Endothelial cell of umbilical vein (primary cell): Measurements from ENCODE around the gene ARID5A. TPM values are rescaled to one million over a fixed set of nuclear protein-coding genes. Genes with fewer than 3 reads are reported as not detected.
"Not testable (repeated sequence)": the region's sequence is repeated elsewhere in the genome, so short reads cannot be mapped to it uniquely, and the experiment has no call there.

ENCODE experiments used
- BruUV-seq: library from RNA; stranded (reverse); fragments of 400-500 nt; replicated peaks from 2 replicates; lab custom pipeline; 2021; lab: Mats Ljungman, UMichigan
- CTCF ChIA-PET: fragments of 300-600, 350-600 bp; sonication (Branson Sonifier 250); formaldehyde crosslinking; loops from one replicate; lab custom pipeline; 2021; ENCODE audit warnings: antibody characterized with exemption, inconsistent platforms; lab: Charles Lee
- POLR2A ChIA-PET: fragments of 300-600, 350-600 bp; sonication (Branson Sonifier 250); formaldehyde crosslinking; loops from one replicate; lab custom pipeline; 2021; ENCODE audit warnings: antibody characterized with exemption, inconsistent platforms; lab: Charles Lee
- DNase-seq: peaks from one replicate; pipeline ENCODE4 v3.0.0-alpha.2; 2011; ENCODE audit warnings: low read depth, low spot score
- FAIRE-seq: peaks from 2 replicates; lab custom pipeline; 2011; peaks lifted over from hg19 to GRCh38; lab: Jason Lieb, UNC
- H2AFZ ChIP-seq: 2 replicates; pipeline ENCODE4 v1.6.0; 2012; ENCODE audit warnings: low read depth, low read length, control low read depth, inconsistent platforms
- H3K27ac ChIP-seq: 2 replicates; pipeline ENCODE4 v1.5.1; 2011; ENCODE audit warnings: low read depth, mild to moderate bottlenecking, control low read depth, low read length, moderate library complexity; ENCODE audit not compliant: insufficient read depth
- H3K27me3 ChIP-seq, 2 experiments: 2 replicates each; pipeline versions ENCODE4 v1.6.0 to v1.6.1; 2011; ENCODE audit warnings: low read length in 2 of 2, mixed read lengths in 1 of 2; ENCODE audit not compliant: control insufficient read depth in 2 of 2, insufficient read depth in 2 of 2
- H3K36me3 ChIP-seq, 2 experiments: 2 replicates in 1 of 2; 3 replicates in 1 of 2; pipeline ENCODE4 v1.5.1; 2011; ENCODE audit warnings: low read length in 2 of 2, mild to moderate bottlenecking in 1 of 2, moderate library complexity in 1 of 2; ENCODE audit not compliant: control insufficient read depth in 2 of 2, insufficient read depth in 2 of 2; ENCODE audit errors: extremely low read depth in 1 of 2
- H3K4me1 ChIP-seq: 3 replicates; pipeline ENCODE4 v1.5.1; 2011; ENCODE audit warnings: mild to moderate bottlenecking, low read length; ENCODE audit not compliant: control insufficient read depth, insufficient read depth; ENCODE audit errors: extremely low read depth
- H3K4me2 ChIP-seq: 2 replicates; pipeline ENCODE4 v1.6.1; 2011; ENCODE audit warnings: low read length, control low read depth, mixed read lengths; ENCODE audit not compliant: insufficient read depth
- H3K4me3 ChIP-seq, 3 experiments: fragments of 200-600 bp in 1 of 3; sonication (generic), shearing (Covaris generic) in 1 of 3; replicated peaks in 1 of 3; 2 replicates each; pipeline ENCODE4 v1.5.1; 2011 to 2016; ENCODE audit warnings: control low read depth in 3 of 3, low read length in 3 of 3, mild to moderate bottlenecking in 2 of 3, inconsistent platforms in 1 of 3, low read depth in 1 of 3, moderate library complexity in 1 of 3; ENCODE audit not compliant: insufficient read depth in 1 of 3
- H3K79me2 ChIP-seq: 2 replicates; pipeline ENCODE4 v1.6.0; 2012; ENCODE audit warnings: low read length, inconsistent platforms; ENCODE audit not compliant: control insufficient read depth, insufficient read depth
- H3K9ac ChIP-seq: replicated peaks from 2 replicates; pipeline ENCODE3; 2011; ENCODE audit warnings: low read length, control low read depth; ENCODE audit not compliant: insufficient read depth; ENCODE audit errors: extremely low read depth
- H3K9me1 ChIP-seq: replicated peaks from 3 replicates; pipeline ENCODE4 v1.6.0; 2011; ENCODE audit warnings: mild to moderate bottlenecking, low read length; ENCODE audit not compliant: control insufficient read depth, insufficient read depth; ENCODE audit errors: extremely low read depth
- H3K9me3 ChIP-seq: replicated peaks from 2 replicates; pipeline ENCODE4 v1.5.1; 2012; ENCODE audit warnings: low read length, inconsistent platforms; ENCODE audit not compliant: control insufficient read depth, insufficient read depth
- H4K20me1 ChIP-seq: replicated peaks from 2 replicates; pipeline ENCODE3; 2011; ENCODE audit warnings: mild to moderate bottlenecking, low read length; ENCODE audit not compliant: control insufficient read depth, insufficient read depth; ENCODE audit errors: extremely low read depth
- MYC ChIP-seq: IDR thresholded peaks from one replicate; pipeline ENCODE4 v1.6.1; 2011; ENCODE audit warnings: mild to moderate bottlenecking, low read depth, low read length
- POLR2AphosphoS5 ChIP-seq: IDR thresholded peaks from 2 replicates; pipeline ENCODE4 v1.6.1; 2012; ENCODE audit warnings: low read depth, mild to moderate bottlenecking, control low read depth, low read length, moderate library complexity; ENCODE audit not compliant: insufficient read depth
- dilution Hi-C: fragments of 300-500 bp; cut with MboI; formaldehyde crosslinking; loops from one replicate; pipeline ENCODE4 v1.15.0; 2019; ENCODE audit warnings: low sequenced_read_pairs; ENCODE audit not compliant: extremely low pct_ligation_motif_present
- intact Hi-C: fragments of 100-400 bp; cut with micrococcal nuclease; formaldehyde crosslinking; loops from one replicate; pipeline ENCODE4 v1.10.0; 2022
- polyA plus RNA-seq, 4 experiments: library from polyadenylated mRNA; depleted of rRNA in 3 of 4; stranded (reverse) in 3 of 4; unstranded in 1 of 4; fragments of >200 nt; gene quantifications; 2 replicates each; pipeline versions ENCODE4 v1.2.1 to v1.2.3, GENCODE V29; 2011 to 2012; ENCODE audit warnings: missing spikeins in 1 of 4
- total RNA-seq: library from RNA; stranded (reverse); gene quantifications from 2 replicates; pipeline ENCODE4 v1.2.3, GENCODE V29; 2021
- TF ChIP-seq, protein P1 (sequence below), 2 donors: IDR thresholded peaks; 1 replicate in 1 of 2; 2 replicates in 1 of 2; pipeline ENCODE4 v1.5.1; 2011; ENCODE audit warnings: low read length in 2 of 2, mild to moderate bottlenecking in 2 of 2, moderate library complexity in 2 of 2, control low read depth in 1 of 2, inconsistent platforms in 1 of 2, low read depth in 1 of 2; ENCODE audit not compliant: insufficient read depth in 1 of 2; ENCODE audit errors: extremely low read depth in 1 of 2

The ARID5A gene
- total and polyA plus RNA-seq, 2 donors (not counting 3 experiments of a cell fraction or from before 2014, with no cell fraction given) = 18.0 to 24.7 TPM

DNA sequence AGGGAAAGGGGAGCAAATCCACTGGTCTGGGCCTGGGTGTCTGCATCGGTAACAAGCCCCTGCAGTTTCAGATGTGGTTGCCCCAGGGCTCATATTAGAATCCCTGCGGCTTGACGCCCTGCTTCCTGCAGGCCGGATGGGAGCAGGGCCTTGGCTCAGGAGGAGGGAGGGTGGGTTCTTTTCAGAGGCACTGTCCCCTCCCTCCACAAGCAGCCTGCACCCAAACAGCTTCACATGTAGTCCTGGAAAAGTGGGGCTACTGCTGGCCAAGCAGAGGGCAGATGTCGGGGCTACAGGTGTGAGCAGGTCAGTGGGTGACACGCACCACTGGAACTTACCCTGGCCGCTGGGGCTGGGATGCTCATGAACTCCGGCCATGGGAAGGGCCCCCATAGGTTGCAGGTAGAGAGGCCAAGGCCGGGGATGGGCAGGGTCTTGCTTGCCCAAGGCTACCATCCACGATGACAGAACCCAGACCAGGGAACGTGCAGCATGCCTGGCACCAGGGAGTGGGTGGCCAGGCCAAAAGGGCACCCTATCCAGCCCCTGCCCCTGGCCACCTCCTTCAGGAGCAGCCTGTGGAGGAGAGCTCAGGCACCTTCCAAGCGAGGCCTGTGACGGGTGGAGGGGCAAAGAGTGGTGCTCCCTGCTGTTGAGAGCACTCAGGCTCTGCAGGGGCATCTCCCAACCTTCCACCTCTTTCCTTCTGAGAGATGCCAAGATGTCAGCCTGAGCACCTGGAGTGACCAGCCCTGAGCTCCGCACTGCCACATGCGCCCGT lies 16.8 kb downstream of the ARID5A start:
- no peaks in the 10 kb centered on the region for H3K4me1 ChIP-seq
- CTCF ChIA-PET = interaction anchor here (0.8 to 11.6 kb wide), 28 partner anchors 9 to 263 kb away, joined by 3 to 130 read pairs (median 5); partner anchors contain the start of genes ARID5A, CNNM3, CNNM4 and ITPRIPL1
- TF ChIP-seq, protein P1, sequence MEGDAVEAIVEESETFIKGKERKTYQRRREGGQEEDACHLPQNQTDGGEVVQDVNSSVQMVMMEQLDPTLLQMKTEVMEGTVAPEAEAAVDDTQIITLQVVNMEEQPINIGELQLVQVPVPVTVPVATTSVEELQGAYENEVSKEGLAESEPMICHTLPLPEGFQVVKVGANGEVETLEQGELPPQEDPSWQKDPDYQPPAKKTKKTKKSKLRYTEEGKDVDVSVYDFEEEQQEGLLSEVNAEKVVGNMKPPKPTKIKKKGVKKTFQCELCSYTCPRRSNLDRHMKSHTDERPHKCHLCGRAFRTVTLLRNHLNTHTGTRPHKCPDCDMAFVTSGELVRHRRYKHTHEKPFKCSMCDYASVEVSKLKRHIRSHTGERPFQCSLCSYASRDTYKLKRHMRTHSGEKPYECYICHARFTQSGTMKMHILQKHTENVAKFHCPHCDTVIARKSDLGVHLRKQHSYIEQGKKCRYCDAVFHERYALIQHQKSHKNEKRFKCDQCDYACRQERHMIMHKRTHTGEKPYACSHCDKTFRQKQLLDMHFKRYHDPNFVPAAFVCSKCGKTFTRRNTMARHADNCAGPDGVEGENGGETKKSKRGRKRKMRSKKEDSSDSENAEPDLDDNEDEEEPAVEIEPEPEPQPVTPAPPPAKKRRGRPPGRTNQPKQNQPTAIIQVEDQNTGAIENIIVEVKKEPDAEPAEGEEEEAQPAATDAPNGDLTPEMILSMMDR (IDR thresholded peaks at IDR 0.05; ENCODE audit: extremely low read depth in 1 of 2, insufficient read depth in 1 of 2, low read depth in 1 of 2, low read length in 2 of 2) = no peak
- no peak for TF ChIP-seq MYC
- TF ChIP-seq POLR2AphosphoS5 = no peak
- no peak overlapping the region for H3K27ac ChIP-seq
- H3K9me3 ChIP-seq = no peaks in the 10 kb centered on the region
- POLR2A ChIA-PET = interaction anchor here (1.7 kb wide), 1 partner anchor 14 kb away, joined by 8 read pairs; no protein-coding TSS in a partner anchor
- FAIRE-seq = no peak
- H3K4me3 ChIP-seq = no peak overlapping the region
- H3K9me1 ChIP-seq = no peaks in the 10 kb centered on the region
- DNase-seq = no peak
- dilution Hi-C loops (no loop called here), intact Hi-C loops (no loop called here)
- no peaks in the 10 kb centered on the region for H3K79me2 ChIP-seq
- no peak overlapping the region for H3K9ac ChIP-seq
- peaks cover 0 to 31% of the 10 kb centered on the region in 2 experiments for H3K36me3 ChIP-seq
- no TSS peak for BruUV-seq
- H3K27me3 ChIP-seq = no peaks in the 10 kb centered on the region
- no peaks in the 10 kb centered on the region for H4K20me1 ChIP-seq
- H2AFZ ChIP-seq = no peak overlapping the region
- H3K4me2 ChIP-seq = no peak overlapping the region

DNA sequence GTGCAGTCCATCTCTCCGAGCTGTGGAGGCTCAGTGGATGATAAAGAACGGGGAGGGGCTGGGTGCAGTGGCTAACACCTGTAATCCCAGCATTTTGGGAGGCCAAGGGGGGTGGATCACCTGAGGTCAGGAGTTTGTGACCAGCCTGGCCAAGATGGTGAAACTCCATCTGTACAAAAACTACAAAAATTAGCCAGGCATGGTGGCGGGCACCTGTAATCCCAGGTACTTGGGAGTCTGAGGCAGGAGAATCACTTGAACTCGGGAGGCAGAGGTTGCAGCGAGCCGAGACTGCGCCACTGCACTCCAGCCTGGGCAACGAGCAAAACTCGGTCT lies 17.4 kb downstream of the ARID5A start:
- dilution Hi-C loops = not testable (repeated sequence)

More for the DNA sequence above, 17.4 kb downstream of the ARID5A start:
- H3K79me2 ChIP-seq, H3K27ac ChIP-seq, H3K4me2 ChIP-seq, FAIRE-seq, H3K27me3 ChIP-seq, DNase-seq, H3K9ac ChIP-seq, H3K9me1 ChIP-seq, BruUV-seq, H2AFZ ChIP-seq, H4K20me1 ChIP-seq, H3K9me3 ChIP-seq, H3K4me1 ChIP-seq, H3K4me3 ChIP-seq: not testable (repeated sequence)
- POLR2A ChIA-PET = interaction anchor here (0.6 to 1.7 kb wide), 2 partner anchors 15 to 22 kb away, joined by 3 to 8 read pairs; no protein-coding TSS in a partner anchor
- CTCF ChIA-PET = interaction anchor here (0.6 to 11.6 kb wide), 51 partner anchors 10 to 590 kb away, joined by 3 to 130 read pairs (median 4); partner anchors contain the start of genes ARID5A, CNNM3, CNNM4 and ITPRIPL1
- intact Hi-C loops = loop anchor here (1.0 kb wide), 5 partner anchors 16 to 147 kb away; no protein-coding TSS in a partner anchor
- H3K36me3 ChIP-seq = peaks cover 0 to 27% of the 10 kb centered on the region in 2 experiments
